ENCODE results near the gene C15orf39.

DNA sequence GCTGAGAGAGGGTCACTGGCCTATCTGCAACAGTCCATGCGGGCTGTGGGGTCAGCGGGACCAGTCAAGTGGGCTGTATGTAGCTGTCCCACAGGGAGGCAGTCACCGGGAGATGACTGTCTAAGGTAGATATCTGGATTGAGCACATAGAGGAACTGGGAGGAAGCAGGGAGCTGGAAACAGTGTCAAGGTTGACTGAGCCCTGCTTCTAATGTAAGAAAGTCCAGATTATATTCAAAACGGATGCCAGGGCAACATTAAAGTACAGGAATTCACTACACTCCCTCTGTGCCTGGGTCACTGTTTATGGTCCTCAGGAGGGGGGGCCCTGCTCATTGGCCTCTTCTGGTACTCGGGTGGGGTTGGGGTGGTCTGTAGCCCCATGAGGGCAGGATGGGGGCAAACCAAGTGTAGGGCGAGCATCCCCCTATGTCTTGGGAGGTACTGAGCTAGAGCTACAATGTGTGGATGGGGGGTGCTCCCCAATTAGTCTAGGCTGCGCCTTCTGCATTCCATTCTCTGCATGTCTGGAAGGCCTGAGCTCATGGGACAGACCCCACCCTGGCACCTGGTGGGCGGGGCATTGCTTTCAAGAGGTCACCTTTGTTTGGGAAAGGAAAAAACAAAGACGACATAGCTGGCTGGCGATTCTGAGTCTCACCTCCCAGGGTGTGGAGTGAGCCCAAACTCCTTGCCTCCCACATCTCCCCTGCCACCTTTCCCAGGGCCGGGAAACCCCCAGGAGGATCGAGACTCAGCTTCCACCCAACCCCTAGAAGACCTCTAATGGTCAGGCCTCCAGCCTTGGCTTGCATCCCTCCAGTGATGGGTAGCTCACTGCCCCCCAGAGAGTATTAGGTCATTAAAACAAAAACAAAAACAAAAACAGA lies 45.1 kb upstream of the C15orf39 start:
- TF ChIP-seq POLR2AphosphoS5 (IDR thresholded peaks at IDR 0.05): no peak
- TF ChIP-seq, protein P1, sequence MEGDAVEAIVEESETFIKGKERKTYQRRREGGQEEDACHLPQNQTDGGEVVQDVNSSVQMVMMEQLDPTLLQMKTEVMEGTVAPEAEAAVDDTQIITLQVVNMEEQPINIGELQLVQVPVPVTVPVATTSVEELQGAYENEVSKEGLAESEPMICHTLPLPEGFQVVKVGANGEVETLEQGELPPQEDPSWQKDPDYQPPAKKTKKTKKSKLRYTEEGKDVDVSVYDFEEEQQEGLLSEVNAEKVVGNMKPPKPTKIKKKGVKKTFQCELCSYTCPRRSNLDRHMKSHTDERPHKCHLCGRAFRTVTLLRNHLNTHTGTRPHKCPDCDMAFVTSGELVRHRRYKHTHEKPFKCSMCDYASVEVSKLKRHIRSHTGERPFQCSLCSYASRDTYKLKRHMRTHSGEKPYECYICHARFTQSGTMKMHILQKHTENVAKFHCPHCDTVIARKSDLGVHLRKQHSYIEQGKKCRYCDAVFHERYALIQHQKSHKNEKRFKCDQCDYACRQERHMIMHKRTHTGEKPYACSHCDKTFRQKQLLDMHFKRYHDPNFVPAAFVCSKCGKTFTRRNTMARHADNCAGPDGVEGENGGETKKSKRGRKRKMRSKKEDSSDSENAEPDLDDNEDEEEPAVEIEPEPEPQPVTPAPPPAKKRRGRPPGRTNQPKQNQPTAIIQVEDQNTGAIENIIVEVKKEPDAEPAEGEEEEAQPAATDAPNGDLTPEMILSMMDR (IDR thresholded peaks at IDR 0.05): no peak
- TF ChIP-seq POLR2A (IDR thresholded peaks at IDR 0.05): no peak

All from breast epithelium (tissue), 3 donors.